GM12878 (cell line): ENCODE results near the gene PDZRN3. TPM values are rescaled to one million over a fixed set of nuclear protein-coding genes. Genes with fewer than 3 reads are reported as not detected.

Source experiments
- BCL11A ChIP-seq: IDR thresholded peaks from 2 replicates; pipeline ENCODE4 v1.6.1; 2011; ENCODE audit warnings: low read depth, low read length
- CEBPB ChIP-seq, 2 experiments: fragments of 150-350 bp in 1 of 2; IDR thresholded peaks; 2 replicates each; pipeline ENCODE4 v1.6.1; 2012 to 2014; ENCODE audit warnings: low read depth in 2 of 2, low read length in 2 of 2, borderline replicate concordance in 1 of 2, inconsistent platforms in 1 of 2
- CUX1 ChIP-seq: IDR thresholded peaks from 2 replicates; pipeline ENCODE4 v1.6.1; 2012; ENCODE audit warnings: improper control_type of control experiment, low read depth, low read length; ENCODE audit not compliant: insufficient replicate concordance
- ETV6 ChIP-seq, 2 experiments: fragments of 450-650 bp in 1 of 2; IDR thresholded peaks in 1 of 2; conservative IDR thresholded peaks in 1 of 2; 2 replicates each; pipeline ENCODE4 v1.6.1; 2014; ENCODE audit warnings: antibody characterized with exemption in 1 of 2, borderline replicate concordance in 1 of 2, low read depth in 1 of 2, mild to moderate bottlenecking in 1 of 2, moderate library complexity in 1 of 2
- HDAC2 ChIP-seq: fragments of 200-600 bp; sonication (generic); IDR thresholded peaks from 2 replicates; pipeline ENCODE4 v1.6.1; 2017
- IKZF1 ChIP-seq: fragments of 450-650 bp; conservative IDR thresholded peaks from 2 replicates; pipeline ENCODE4 v1.6.1; 2017; ENCODE audit warnings: antibody characterized with exemption, mild to moderate bottlenecking
- JUND ChIP-seq: IDR thresholded peaks from 2 replicates; pipeline ENCODE4 v1.6.1; 2012; ENCODE audit warnings: low read depth, mild to moderate bottlenecking, low read length, improper control_type of control experiment, moderate library complexity
- KLF5 ChIP-seq: fragments of 450-650 bp; IDR thresholded peaks from 2 replicates; pipeline ENCODE4 v1.6.1; 2014; ENCODE audit warnings: mild to moderate bottlenecking; ENCODE audit not compliant: partially characterized antibody
- NFYA ChIP-seq: IDR thresholded peaks from 2 replicates; pipeline ENCODE4 v1.6.1; 2011; ENCODE audit warnings: low read depth, mild to moderate bottlenecking, low read length, improper control_type of control experiment, borderline replicate concordance
- PAX8 ChIP-seq: fragments of 450-650 bp; IDR thresholded peaks from 2 replicates; pipeline ENCODE4 v1.6.1; 2017; ENCODE audit warnings: mild to moderate bottlenecking, moderate library complexity
- RAD21 ChIP-seq: IDR thresholded peaks from 2 replicates; pipeline ENCODE4 v1.6.1; 2011; ENCODE audit warnings: mild to moderate bottlenecking, low read depth, low read length, moderate library complexity; ENCODE audit not compliant: insufficient read depth
- RAD51 ChIP-seq: fragments of 450-650 bp; IDR thresholded peaks from 2 replicates; pipeline ENCODE4 v1.6.1; 2016; ENCODE audit warnings: moderate library complexity, mild to moderate bottlenecking, inconsistent platforms
- RELA ChIP-seq: fragments of 450-650 bp; IDR thresholded peaks from 2 replicates; pipeline ENCODE4 v1.8.0; 2014; ENCODE audit warnings: borderline replicate concordance; ENCODE audit not compliant: partially characterized antibody
- SMAD5 ChIP-seq: IDR thresholded peaks from 2 replicates; pipeline ENCODE4 v1.6.1; 2016; ENCODE audit warnings: antibody characterized with exemption, low read depth
- SREBF2 ChIP-seq: IDR thresholded peaks from 2 replicates; pipeline ENCODE4 v1.6.1; 2012; ENCODE audit warnings: mild to moderate bottlenecking, low read length
- SRF ChIP-seq, 2 experiments: IDR thresholded peaks; 2 replicates each; pipeline ENCODE4 v1.6.1; 2011; ENCODE audit warnings: low read depth in 2 of 2, low read length in 2 of 2, mild to moderate bottlenecking in 1 of 2, moderate library complexity in 1 of 2
- SUPT20H ChIP-seq: IDR thresholded peaks from 2 replicates; pipeline ENCODE4 v1.6.1; 2011; ENCODE audit warnings: low read depth, mild to moderate bottlenecking, low read length, moderate library complexity, borderline replicate concordance; ENCODE audit not compliant: control insufficient read depth
- ZBTB40 ChIP-seq: fragments of 450-650 bp; IDR thresholded peaks from 2 replicates; pipeline ENCODE4 v1.6.1; 2016; ENCODE audit warnings: mild to moderate bottlenecking, moderate library complexity, borderline replicate concordance
- ZNF24 ChIP-seq: fragments of 450-650 bp; IDR thresholded peaks from 2 replicates; pipeline ENCODE4 v1.6.1; 2017; ENCODE audit warnings: antibody characterized with exemption, mild to moderate bottlenecking
- polyA plus RNA-seq, 11 experiments: library from polyadenylated mRNA; depleted of rRNA in 4 of 11; unstranded in 6 of 11; stranded (reverse) in 5 of 11; fragments of >200 nt; fragmentation: Nextera tagmentation in 4 of 11; fragmentation: Illumina TruSeq in 1 of 11; extraction: Ambion mirVana in 4 of 11; extraction: Trizol in 1 of 11; gene quantifications; 1 replicate in 1 of 11; 2 replicates in 10 of 11; pipeline versions ENCODE4 v1.2.1 to v1.2.3, GENCODE V29; 2011 to 2016; ENCODE audit warnings: inconsistent platforms in 2 of 11, missing spikeins in 2 of 11, low read depth in 1 of 11
- total RNA-seq, 4 experiments: library from RNA; depleted of rRNA in 3 of 4; stranded (reverse); fragments of >200 nt in 3 of 4; fragmentation: Illumina TruSeq in 1 of 4; extraction: Trizol in 1 of 4; gene quantifications; 2 replicates each; pipeline versions ENCODE4 v1.2.1 to v1.2.3, GENCODE V29; 2013 to 2021
- TF ChIP-seq, protein P1 (sequence below): fragments of 450-650 bp; IDR thresholded peaks from 2 replicates; pipeline ENCODE4 v1.6.1; 2017; ENCODE audit warnings: low read depth, mild to moderate bottlenecking, moderate library complexity

Gene PDZRN3
- total and polyA plus RNA-seq, 10 of the 15 experiments (the other 5 are each of a cell fraction or from before 2014, with no cell fraction given): 0.07 to 0.37 (median 0.12) TPM; not detected in 6

DNA sequence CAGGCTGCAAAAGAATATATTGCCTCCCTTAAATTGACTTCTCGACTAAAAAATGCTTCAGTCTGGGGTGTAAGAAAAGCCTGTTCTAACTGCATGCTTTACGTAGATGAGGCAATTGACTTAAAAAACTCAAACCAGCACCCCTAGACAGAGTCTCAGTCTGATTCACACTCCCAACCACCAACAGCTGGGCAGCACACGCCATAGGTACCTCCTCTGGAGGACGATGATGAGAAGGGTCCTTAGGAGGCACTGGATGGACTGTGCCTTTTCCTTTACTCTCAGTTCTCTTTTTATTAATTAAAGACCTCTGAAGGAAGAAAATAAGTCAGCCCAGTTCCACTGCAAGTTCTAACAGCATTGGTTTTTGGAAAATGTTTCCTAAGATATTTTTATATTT, 175.0 kb downstream of the PDZRN3 start (continued):
- TF ChIP-seq HDAC2: no peak
- TF ChIP-seq, protein P1, sequence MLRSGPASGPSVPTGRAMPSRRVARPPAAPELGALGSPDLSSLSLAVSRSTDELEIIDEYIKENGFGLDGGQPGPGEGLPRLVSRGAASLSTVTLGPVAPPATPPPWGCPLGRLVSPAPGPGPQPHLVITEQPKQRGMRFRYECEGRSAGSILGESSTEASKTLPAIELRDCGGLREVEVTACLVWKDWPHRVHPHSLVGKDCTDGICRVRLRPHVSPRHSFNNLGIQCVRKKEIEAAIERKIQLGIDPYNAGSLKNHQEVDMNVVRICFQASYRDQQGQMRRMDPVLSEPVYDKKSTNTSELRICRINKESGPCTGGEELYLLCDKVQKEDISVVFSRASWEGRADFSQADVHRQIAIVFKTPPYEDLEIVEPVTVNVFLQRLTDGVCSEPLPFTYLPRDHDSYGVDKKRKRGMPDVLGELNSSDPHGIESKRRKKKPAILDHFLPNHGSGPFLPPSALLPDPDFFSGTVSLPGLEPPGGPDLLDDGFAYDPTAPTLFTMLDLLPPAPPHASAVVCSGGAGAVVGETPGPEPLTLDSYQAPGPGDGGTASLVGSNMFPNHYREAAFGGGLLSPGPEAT: no peak
- TF ChIP-seq SMAD5: no peak
- TF ChIP-seq BCL11A: peak; percentile 96
- peak; percentile 52 for TF ChIP-seq IKZF1
- TF ChIP-seq RELA: no peak
- no peak for TF ChIP-seq NFYA
- TF ChIP-seq CUX1: no peak
- TF ChIP-seq SREBF2: no peak
- no peak for TF ChIP-seq SRF (IDR thresholded peaks at IDR 0.05; ENCODE audit: low read depth in 2 of 2, low read length in 2 of 2)
- TF ChIP-seq RAD51: no peak
- peak in 1 of 2 experiments; percentile 48; a peak in 1 of 4 replicates for TF ChIP-seq ETV6 (conservative IDR thresholded peaks at IDR 0.05 in 1 of 2, IDR thresholded peaks at IDR 0.05 in 1 of 2; ENCODE audit: borderline replicate concordance in 1 of 2, low read depth in 1 of 2)
- no peak for TF ChIP-seq RAD21
- no peak for TF ChIP-seq ZBTB40
- TF ChIP-seq ZNF24: no peak
- TF ChIP-seq SUPT20H: no peak
- TF ChIP-seq KLF5: no peak
- TF ChIP-seq JUND: no peak
- 0 out of 4 replicates have a peak, but pooled peaks of 1 of the 2 experiments have one; percentile 18 for TF ChIP-seq CEBPB (IDR thresholded peaks at IDR 0.05; ENCODE audit: borderline replicate concordance in 1 of 2, low read depth in 2 of 2, low read length in 2 of 2)
- TF ChIP-seq PAX8: no peak
